Thymus (tissue), 11 donors: ENCODE measurements around the gene ODAD3. TPM values are rescaled to one million over a fixed set of nuclear protein-coding genes. Genes with fewer than 3 reads are reported as not detected.
A peak's percentile ranks its signal among the peaks of the same experiment; 100 is the strongest.

Experiments
- DNase-seq, 9 donors: peaks; one replicate each; pipeline ENCODE4 v3.0.0-alpha.2; 2013; ENCODE audit warnings: low spot score in 9 of 9, low read depth in 6 of 9, missing footprints in 1 of 9
- H3K27ac ChIP-seq, 2 donors: one replicate each; pipeline ENCODE4 v1.5.1; 2013; ENCODE audit warnings: control low read depth in 1 of 2, low read depth in 1 of 2, low read length in 1 of 2, mild to moderate bottlenecking in 1 of 2, moderate library complexity in 1 of 2
- H3K27me3 ChIP-seq, 2 donors: one replicate each; pipeline ENCODE4 v1.5.1; 2013; ENCODE audit warnings: low read length in 1 of 2; ENCODE audit not compliant: control insufficient read depth in 2 of 2, insufficient read depth in 1 of 2
- H3K36me3 ChIP-seq, 2 donors: one replicate each; pipeline ENCODE4 v1.5.1; 2013; ENCODE audit warnings: low read length in 1 of 2, mild to moderate bottlenecking in 1 of 2, moderate library complexity in 1 of 2; ENCODE audit not compliant: control insufficient read depth in 2 of 2, insufficient read depth in 2 of 2
- H3K4me1 ChIP-seq, 2 donors: one replicate each; pipeline ENCODE4 v1.5.1; 2013; ENCODE audit warnings: low read length in 2 of 2; ENCODE audit not compliant: control insufficient read depth in 2 of 2, insufficient read depth in 2 of 2
- H3K4me3 ChIP-seq, 2 donors: one replicate each; pipeline ENCODE4 v1.5.1; 2013; ENCODE audit warnings: low read length in 2 of 2, control low read depth in 1 of 2, mild to moderate bottlenecking in 1 of 2
- H3K9me3 ChIP-seq, 2 donors: one replicate each; pipeline ENCODE4 v1.5.1; 2013; ENCODE audit warnings: low read length in 1 of 2, mild to moderate bottlenecking in 1 of 2; ENCODE audit not compliant: control insufficient read depth in 2 of 2, insufficient read depth in 1 of 2
- WGBS: extraction: QIAGEN DNeasy Blood & Tissue Kit; methylation state at CpG from one replicate; pipeline ENCODE4 v1.1.7; 2013; 5-methylcytosine and 5-hydroxymethylcytosine counted together
- polyA plus RNA-seq: library from polyadenylated mRNA; stranded (reverse); fragments of 200-250 nt; gene quantifications from one replicate; pipeline ENCODE4 v1.2.3, GENCODE V29; 2013
- total RNA-seq: library from RNA; stranded (reverse); fragments of 120-200 nt; gene quantifications from one replicate; pipeline ENCODE4 v1.2.4, GENCODE V29; 2013
- donor health status: healthy.

ODAD3 gene
- total and polyA plus RNA-seq, 2 donors: 0.09 to 0.64 TPM

DNA sequence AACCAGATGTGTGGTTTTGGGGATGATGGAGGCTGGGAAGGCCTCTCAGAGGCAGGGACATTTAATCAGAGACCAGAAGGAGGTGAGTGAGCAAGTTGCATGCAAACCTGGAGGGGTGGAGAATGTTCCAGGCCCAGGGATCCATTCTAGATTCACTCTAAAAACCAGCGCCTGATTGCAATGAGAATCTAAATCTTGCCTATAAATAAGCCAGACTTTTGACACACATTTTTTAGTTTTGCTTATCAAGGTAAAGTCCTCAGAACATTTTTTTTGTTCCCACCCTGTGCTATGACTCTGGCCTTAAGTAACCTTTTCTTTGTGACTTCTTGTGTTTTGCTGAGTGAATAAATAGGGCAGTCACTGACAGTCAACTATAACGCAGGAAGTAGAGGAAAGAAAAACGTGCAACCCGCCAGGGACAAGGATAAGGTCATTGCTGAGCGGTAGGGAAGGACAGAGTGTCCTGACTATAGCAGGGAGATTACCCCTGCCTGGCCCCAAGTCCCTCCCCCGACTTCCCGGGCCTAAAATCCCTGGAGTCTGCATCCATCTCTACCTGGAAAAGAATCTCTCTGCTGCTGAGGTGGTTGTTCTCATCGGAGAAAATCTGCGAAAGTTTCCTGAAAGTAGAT is 30.2 kb downstream of the ODAD3 start:
- DNase-seq: no peak
- Histone ChIP-seq H3K4me1 (peaks cover 0 to 6% of the 10 kb centered on the region in 2 donors), H3K27me3 (peaks cover 0 to 36% of the 10 kb centered on the region in 2 donors), H3K36me3 (no peaks in the 10 kb centered on the region), H3K4me3 (no peak overlapping the region), H3K27ac (no peak overlapping the region), H3K9me3 (no peaks in the 10 kb centered on the region)
- WGBS: 78% methylated on average over 9 of the region's 9 CpGs

DNA sequence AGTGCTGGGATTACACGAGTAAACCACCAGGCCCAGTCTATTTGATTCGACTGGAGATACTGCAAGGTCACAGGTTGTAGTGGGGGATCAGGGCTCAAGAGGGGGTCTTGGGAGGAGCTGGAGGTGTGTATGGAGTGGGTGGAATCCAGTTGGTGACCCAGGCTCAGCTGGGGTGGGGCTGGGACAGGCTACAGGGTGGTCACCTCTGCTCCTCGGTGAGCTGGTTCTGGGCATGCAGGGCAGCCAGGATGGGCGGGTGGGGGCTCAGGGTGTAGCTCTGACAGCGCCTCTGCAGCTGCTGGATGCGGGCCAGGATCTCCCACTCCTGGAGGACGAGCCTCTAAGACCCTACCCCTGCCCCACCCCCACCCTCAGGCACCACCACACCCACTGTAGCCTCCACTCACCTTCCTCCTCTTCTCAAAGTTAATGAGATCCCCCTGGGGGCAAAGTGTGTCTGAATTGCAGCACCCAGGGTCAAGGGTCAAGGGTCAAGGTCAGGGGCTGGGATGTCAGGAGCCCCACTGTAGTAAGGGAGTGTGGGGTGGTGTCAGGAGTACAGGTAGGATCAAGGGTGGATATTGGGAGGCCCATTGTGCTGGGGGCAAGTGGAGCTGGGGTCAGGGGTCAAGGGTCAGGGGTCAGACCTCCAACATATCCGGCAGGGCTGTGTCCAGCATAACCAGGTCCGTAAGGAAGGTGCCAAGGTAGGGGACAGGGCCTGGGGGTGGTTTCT is 32.9 kb downstream of the ODAD3 start:
- DNase-seq: no peak
- Histone ChIP-seq H3K27ac (no peak overlapping the region), H3K4me1 (peaks cover 0 to 6% of the 10 kb centered on the region in 2 donors), H3K36me3 (no peaks in the 10 kb centered on the region), H3K27me3 (peaks cover 0 to 26% of the 10 kb centered on the region in 2 donors), H3K4me3 (no peak overlapping the region), H3K9me3 (no peaks in the 10 kb centered on the region)
- WGBS: 91% methylated on average over 9 of the region's 9 CpGs

DNA sequence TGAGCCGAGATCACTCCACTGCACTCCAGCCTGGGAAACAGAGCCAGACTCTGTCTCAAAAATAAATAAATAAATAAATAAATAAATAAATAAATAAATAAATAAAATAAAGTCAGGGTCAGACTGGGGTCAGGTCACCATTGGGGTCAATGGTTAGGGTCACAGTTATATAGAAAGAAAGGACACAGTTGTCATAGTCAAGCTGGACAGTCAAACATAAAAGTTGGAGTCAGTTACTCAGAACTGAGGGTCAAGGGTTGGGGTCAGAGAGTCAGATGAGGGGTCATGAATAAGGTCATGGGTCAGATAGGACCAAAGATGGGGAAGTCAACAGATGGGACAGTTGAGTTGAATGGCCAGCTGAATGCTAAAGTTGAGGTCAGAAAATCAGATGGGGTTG is 34.1 kb downstream of the ODAD3 start:
- no peak overlapping the region for H3K4me3 ChIP-seq
- no peak overlapping the region for H3K27ac ChIP-seq
- no peaks in the 10 kb centered on the region for H3K9me3 ChIP-seq
- DNase-seq: no peak
- peaks cover 0 to 15% of the 10 kb centered on the region in 2 donors for H3K27me3 ChIP-seq
- WGBS: 94% methylated on average over 1 of the region's 1 CpG
- H3K36me3 ChIP-seq: no peaks in the 10 kb centered on the region
- H3K4me1 ChIP-seq: no peaks in the 10 kb centered on the region

DNA sequence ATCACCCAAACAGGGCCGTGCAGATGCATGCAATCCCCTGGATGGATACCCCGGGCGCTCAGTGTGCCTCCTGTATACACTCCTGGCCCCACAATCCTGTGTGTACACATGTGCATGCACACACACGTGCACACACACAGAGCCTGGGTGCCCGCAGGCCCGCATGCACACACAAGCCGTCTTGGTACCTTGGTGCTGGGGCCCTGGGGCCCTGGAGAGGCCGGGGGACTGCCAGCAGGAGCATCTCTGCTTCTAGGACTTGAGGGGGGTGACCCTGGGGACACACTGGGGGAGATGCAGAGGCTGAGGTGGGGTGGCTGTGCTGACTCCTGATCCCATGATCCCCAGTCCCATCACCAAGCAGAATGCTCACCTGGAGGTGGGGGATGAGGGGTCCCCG is 35.3 kb downstream of the ODAD3 start:
- no peaks in the 10 kb centered on the region for H3K36me3 ChIP-seq
- no peak for DNase-seq
- no peaks in the 10 kb centered on the region for H3K9me3 ChIP-seq

DNA sequence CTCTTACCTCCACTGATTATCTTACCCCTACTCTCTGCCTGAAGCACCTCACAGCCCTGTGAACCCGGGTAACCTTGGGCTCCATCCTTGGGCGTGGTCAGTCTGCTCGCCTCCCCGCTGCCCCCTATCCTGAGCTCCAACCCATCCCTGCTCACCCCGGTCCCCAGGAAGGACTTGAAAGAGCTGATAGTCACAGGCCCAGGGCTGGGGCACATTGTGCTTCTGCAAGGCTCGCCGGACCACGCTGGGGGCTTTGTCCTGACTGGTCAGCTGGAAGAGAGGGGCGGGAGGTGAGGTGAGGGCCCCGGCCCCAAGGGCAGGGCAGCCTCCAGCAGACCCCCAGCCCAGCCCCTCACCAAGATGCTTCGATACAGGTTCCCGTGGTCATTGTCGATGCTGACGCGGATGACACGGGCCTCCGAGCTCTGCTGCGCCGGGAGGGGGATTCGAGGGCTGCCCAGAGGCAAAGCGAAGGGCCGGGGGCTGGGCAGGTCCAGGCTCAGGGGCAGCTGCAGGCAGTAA is 37.8 kb downstream of the ODAD3 start:
- Histone ChIP-seq H3K4me3 (no peak overlapping the region), H3K27ac (no peak overlapping the region), H3K36me3 (no peaks in the 10 kb centered on the region), H3K9me3 (no peaks in the 10 kb centered on the region), H3K4me1 (no peaks in the 10 kb centered on the region), H3K27me3 (peaks cover 0 to 6% of the 10 kb centered on the region in 2 donors)
- DNase-seq: no peak
- 97% methylated on average over 22 of the region's 22 CpGs for WGBS

More for the DNA sequence above, 35.3 kb downstream of the ODAD3 start:
- no peak overlapping the region for H3K4me3 ChIP-seq
- peaks cover 0 to 6% of the 10 kb centered on the region in 2 donors for H3K27me3 ChIP-seq
- no peaks in the 10 kb centered on the region for H3K4me1 ChIP-seq
- 95% methylated on average over 9 of the region's 9 CpGs for WGBS
- no peak overlapping the region for H3K27ac ChIP-seq

DNA sequence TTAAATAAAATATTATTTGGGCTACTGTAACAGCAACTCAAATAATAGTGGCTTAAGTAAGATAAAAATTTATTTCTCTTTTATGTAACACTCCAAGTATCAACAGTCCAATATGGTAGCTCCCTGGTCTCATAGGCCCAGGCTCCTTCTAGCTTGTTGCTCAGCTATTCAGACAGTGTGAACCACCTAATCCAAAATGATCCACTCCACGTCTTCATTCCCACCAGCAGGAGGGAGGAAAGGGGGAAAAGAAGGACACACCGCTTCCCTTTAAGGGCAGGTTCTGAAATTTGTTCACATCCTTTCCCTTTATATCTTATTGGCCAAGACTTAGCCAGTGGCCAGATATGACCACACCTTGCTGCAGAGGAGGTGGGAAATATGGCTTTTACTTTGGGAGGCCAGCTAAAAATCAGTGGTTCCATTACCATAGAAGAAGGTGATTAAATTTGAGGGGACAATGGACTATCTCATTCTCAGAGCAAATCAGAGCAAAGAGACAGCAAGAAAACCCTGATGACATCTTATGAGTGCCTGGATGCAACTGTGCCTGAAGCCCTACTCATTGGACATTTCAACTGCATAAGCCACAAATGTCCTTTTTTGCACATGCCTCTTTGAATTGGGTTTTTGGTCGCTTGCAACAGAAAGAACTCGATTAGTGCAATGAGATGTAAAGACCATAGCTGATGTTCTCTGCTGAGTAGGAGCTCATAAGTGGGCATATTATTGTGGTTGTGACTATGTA is 43.8 kb downstream of the ODAD3 start:
- Histone ChIP-seq H3K4me3 (no peak overlapping the region), H3K27ac (no peak overlapping the region), H3K9me3 (peaks cover 0 to 5% of the 10 kb centered on the region in 2 donors), H3K36me3 (no peaks in the 10 kb centered on the region), H3K4me1 (no peaks in the 10 kb centered on the region), H3K27me3 (peaks cover 2 to 15% of the 10 kb centered on the region in 2 donors)
- 88% methylated on average over 4 of the region's 4 CpGs for WGBS
- DNase-seq: no peak

DNA sequence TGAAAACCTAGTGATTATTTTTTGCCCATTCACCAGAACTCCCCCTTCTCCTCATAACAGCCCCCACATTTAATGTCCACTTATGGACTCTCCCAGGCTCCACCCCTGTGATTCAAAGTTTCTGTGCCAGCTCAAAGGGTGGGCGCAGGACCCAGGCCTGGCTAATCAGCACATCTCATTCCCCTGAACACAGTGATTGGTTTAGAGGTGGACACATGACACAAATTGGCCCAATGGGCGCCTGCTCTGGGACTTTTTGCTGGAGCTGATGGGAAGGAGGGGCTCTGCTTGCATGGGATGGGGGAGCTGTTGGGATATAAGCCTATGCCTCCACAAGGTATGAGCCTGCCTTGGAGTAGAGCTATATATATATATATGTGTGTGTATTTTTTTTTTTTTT is 44.6 kb downstream of the ODAD3 start:
- Histone ChIP-seq H3K4me1 (no peaks in the 10 kb centered on the region), H3K4me3 (no peak overlapping the region), H3K27me3 (peaks cover 2 to 18% of the 10 kb centered on the region in 2 donors), H3K36me3 (no peaks in the 10 kb centered on the region), H3K27ac (no peak overlapping the region), H3K9me3 (peaks cover 0 to 5% of the 10 kb centered on the region in 2 donors)
- DNase-seq: no peak
- WGBS: 98% methylated on average over 2 of the region's 2 CpGs

DNA sequence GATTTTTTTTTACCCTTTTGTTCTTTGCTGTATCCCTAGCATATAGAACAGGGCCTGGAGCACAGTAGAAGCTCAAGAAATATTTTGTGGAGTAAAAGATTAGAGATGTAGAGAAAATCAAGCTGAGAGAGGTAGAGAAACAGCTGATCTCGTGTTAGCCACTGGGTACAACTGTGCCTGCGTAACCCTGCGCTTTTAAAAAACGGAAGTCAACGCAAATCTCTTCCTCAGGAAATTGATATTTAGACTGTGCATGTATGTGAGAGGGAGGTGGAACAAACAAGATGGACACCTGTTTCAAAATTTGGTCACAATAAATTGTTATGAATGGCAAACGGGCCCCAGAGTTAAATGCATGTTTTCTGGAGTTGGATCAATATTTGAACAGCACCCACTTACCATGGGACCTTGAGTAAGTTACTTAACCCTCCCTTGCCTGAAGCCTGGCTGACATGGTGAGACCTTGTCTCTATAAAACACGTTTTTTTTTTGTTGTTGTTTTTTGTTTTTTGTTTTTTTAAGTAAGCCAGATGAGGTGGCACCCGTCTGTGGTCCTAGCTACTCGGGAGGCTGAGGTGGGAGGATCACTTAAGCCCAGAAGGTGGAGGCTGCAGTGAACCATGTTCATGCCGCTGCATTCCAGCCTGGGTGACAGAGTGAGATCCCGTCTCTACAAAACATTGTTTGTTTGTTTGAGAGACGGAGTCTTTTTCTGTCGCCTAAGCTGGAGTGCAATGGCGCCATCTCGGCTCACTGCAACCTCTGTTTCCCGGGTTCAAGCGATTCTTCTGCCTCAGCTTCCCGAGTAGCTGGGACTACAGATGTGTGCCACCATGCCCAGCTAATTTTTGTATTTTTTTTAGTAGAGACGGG is 47.5 kb downstream of the ODAD3 start:
- Histone ChIP-seq H3K4me1 (peaks cover 0 to 13% of the 10 kb centered on the region in 2 donors), H3K9me3 (peaks cover 0 to 16% of the 10 kb centered on the region in 2 donors), H3K4me3 (no peak overlapping the region), H3K27me3 (peaks cover 25 to 48% of the 10 kb centered on the region in 2 donors), H3K36me3 (no peaks in the 10 kb centered on the region), H3K27ac (no peak overlapping the region)
- peak in 1 of 9 donors; percentile 21 for DNase-seq
- 62% methylated on average over 19 of the region's 19 CpGs for WGBS
